ENCODE results near the gene APOBEC3A. TPM values are rescaled to one million over a fixed set of nuclear protein-coding genes. Genes with fewer than 3 reads are reported as not detected.

The APOBEC3A gene
- total and polyA plus RNA-seq, 2 experiments from 2014 or later, result not detected

- 85% methylated on average over 4 of the region's 4 CpGs for WGBS (ENCODE audit: low lambda C conversion rate, missing lambda C conversion rate)
Observed at GRCh38 chr22:38964989-38965388, 7.6 kb downstream of the APOBEC3A start.

GRCh38 chr22:38965614-38966379 lies 8.4 kb downstream of the APOBEC3A start:
- TF ChIP-seq EZH2 (IDR thresholded peaks at IDR 0.05; ENCODE audit: borderline replicate concordance) (no peak), EZH2phosphoT487 (IDR thresholded peaks at IDR 0.05; ENCODE audit: low read depth, severe bottlenecking, unreplicated experiment) (no peak), CTCF (IDR thresholded peaks at IDR 0.05; ENCODE audit: poor library complexity) (no peak)
- Histone ChIP-seq H3K4me2 (no peak overlapping the region), H3K9me3 (ENCODE audit: low read depth) (no peaks in the 10 kb centered on the region), H3K4me3 (no peak overlapping the region), H3K27me3 (no peaks in the 10 kb centered on the region), H3K27ac (no peak overlapping the region), H3K4me1 (ENCODE audit: insufficient read depth) (peaks cover 16% of the 10 kb centered on the region), H3K9me2 (replicated peaks; ENCODE audit: insufficient read depth) (no peaks in the 10 kb centered on the region), H4K20me1 (ENCODE audit: insufficient read depth, poor library complexity, severe bottlenecking) (no peaks in the 10 kb centered on the region), H3K36me3 (replicated peaks; ENCODE audit: insufficient read depth, low read depth) (no peaks in the 10 kb centered on the region), H2AFZ (no peak overlapping the region), H3K79me2 (no peaks in the 10 kb centered on the region)
- no peak for DNase-seq (ENCODE audit: low spot score)
- 77% methylated on average over 14 of the region's 14 CpGs for WGBS (ENCODE audit: low lambda C conversion rate, missing lambda C conversion rate)

More at GRCh38 chr22:38964989-38965388, 7.6 kb downstream of the APOBEC3A start:
- no peaks in the 10 kb centered on the region for H3K9me3 ChIP-seq (ENCODE audit: low read depth)
- H3K27ac ChIP-seq, result no peak overlapping the region
- no peaks in the 10 kb centered on the region for H3K36me3 ChIP-seq (replicated peaks; ENCODE audit: insufficient read depth, low read depth)
- no peaks in the 10 kb centered on the region for H3K79me2 ChIP-seq
- TF ChIP-seq CTCF (IDR thresholded peaks at IDR 0.05; ENCODE audit: poor library complexity) (no peak), EZH2phosphoT487 (IDR thresholded peaks at IDR 0.05; ENCODE audit: low read depth, severe bottlenecking, unreplicated experiment) (no peak), EZH2 (IDR thresholded peaks at IDR 0.05; ENCODE audit: borderline replicate concordance) (no peak)
- no peaks in the 10 kb centered on the region for H3K27me3 ChIP-seq
- no peak overlapping the region for H3K4me3 ChIP-seq
- no peaks in the 10 kb centered on the region for H4K20me1 ChIP-seq (ENCODE audit: insufficient read depth, poor library complexity, severe bottlenecking)
- no peaks in the 10 kb centered on the region for H3K9me2 ChIP-seq (replicated peaks; ENCODE audit: insufficient read depth)
- no peak overlapping the region for H3K4me2 ChIP-seq
- H2AFZ ChIP-seq, result no peak overlapping the region
- H3K4me1 ChIP-seq (ENCODE audit: insufficient read depth), result peaks cover 16% of the 10 kb centered on the region
- DNase-seq (ENCODE audit: low spot score), result no peak

GRCh38 chr22:38966380-38966702 lies 8.9 kb downstream of the APOBEC3A start:
- DNase-seq (ENCODE audit: low spot score), result no peak
- H3K4me3 ChIP-seq, result no peak overlapping the region
- peaks cover 16% of the 10 kb centered on the region for H3K4me1 ChIP-seq (ENCODE audit: insufficient read depth)
- no peak overlapping the region for H3K27ac ChIP-seq
- H2AFZ ChIP-seq, result no peak overlapping the region
- no peaks in the 10 kb centered on the region for H3K36me3 ChIP-seq (replicated peaks; ENCODE audit: insufficient read depth, low read depth)
- no peaks in the 10 kb centered on the region for H3K27me3 ChIP-seq
- no peaks in the 10 kb centered on the region for H3K79me2 ChIP-seq
- no peak for TF ChIP-seq EZH2 (IDR thresholded peaks at IDR 0.05; ENCODE audit: borderline replicate concordance)
- TF ChIP-seq CTCF (IDR thresholded peaks at IDR 0.05; ENCODE audit: poor library complexity), result no peak
- TF ChIP-seq EZH2phosphoT487 (IDR thresholded peaks at IDR 0.05; ENCODE audit: low read depth, severe bottlenecking, unreplicated experiment), result no peak
- no peak overlapping the region for H3K4me2 ChIP-seq
- no peaks in the 10 kb centered on the region for H3K9me2 ChIP-seq (replicated peaks; ENCODE audit: insufficient read depth)
- no peaks in the 10 kb centered on the region for H4K20me1 ChIP-seq (ENCODE audit: insufficient read depth, poor library complexity, severe bottlenecking)
- H3K9me3 ChIP-seq (ENCODE audit: low read depth), result no peaks in the 10 kb centered on the region
- 64% methylated on average over 5 of the region's 5 CpGs for WGBS (ENCODE audit: low lambda C conversion rate, missing lambda C conversion rate)

All from hepatocyte (in vitro differentiated cells).